CD4-positive, alpha-beta memory T cell (primary cell): ENCODE data around the gene RING1. TPM values are rescaled to one million over a fixed set of nuclear protein-coding genes. Genes with fewer than 3 reads are reported as not detected.

Experiments used
- CTCF ChIA-PET: fragments of 350-600 bp; sonication (Branson Sonifier 250); formaldehyde crosslinking; loops from one replicate; lab custom pipeline; 2021; ENCODE audit warnings: inconsistent platforms; ENCODE audit not compliant: partially characterized antibody; lab: Charles Lee
- POLR2A ChIA-PET: fragments of 350-600 bp; sonication (Branson Sonifier 250); formaldehyde crosslinking; loops from one replicate; lab custom pipeline; 2021; ENCODE audit not compliant: partially characterized antibody; lab: Charles Lee
- DNase-seq, 5 donors: peaks; one replicate each; pipeline versions ENCODE4 v3.0.0 to v3.0.0-alpha.2; 2020 to 2022; ENCODE audit warnings: mixed read lengths in 1 of 5
- H3K27ac ChIP-seq: one replicate; pipeline ENCODE4 v1.7.0; 2013; ENCODE audit warnings: low read depth, low read length
- H3K27me3 ChIP-seq: 2 replicates; pipeline ENCODE4 v1.7.0; 2013; ENCODE audit warnings: mild to moderate bottlenecking, low read length, moderate library complexity; ENCODE audit not compliant: insufficient read depth
- H3K36me3 ChIP-seq: 2 replicates; pipeline ENCODE4 v1.7.0; 2013; ENCODE audit warnings: mild to moderate bottlenecking, low read length, moderate library complexity; ENCODE audit not compliant: insufficient read depth
- H3K4me1 ChIP-seq: 2 replicates; pipeline ENCODE4 v1.7.0; 2013; ENCODE audit warnings: mild to moderate bottlenecking, low read length, moderate library complexity; ENCODE audit not compliant: insufficient read depth
- H3K4me3 ChIP-seq, 2 donors: one replicate each; pipeline ENCODE4 v1.7.0; 2013; ENCODE audit warnings: low read length in 2 of 2, mild to moderate bottlenecking in 1 of 2
- H3K9me3 ChIP-seq, 2 donors: one replicate each; pipeline ENCODE4 v1.7.0; 2013; ENCODE audit warnings: low read length in 2 of 2, control low read depth in 1 of 2; ENCODE audit not compliant: control insufficient read depth in 1 of 2
- H3K27ac Mint-ChIP-seq, 7 donors: one replicate each; pipeline ENCODE4 v1.8.0; 2020 to 2021; ENCODE audit warnings: mixed read lengths in 7 of 7, mild to moderate bottlenecking in 6 of 7, inconsistent platforms in 3 of 7, moderate library complexity in 3 of 7
- H3K27me3 Mint-ChIP-seq, 2 donors: one replicate each; pipeline ENCODE4 v1.8.0; 2020 to 2021; ENCODE audit warnings: mixed read lengths in 2 of 2
- H3K36me3 Mint-ChIP-seq, 2 donors: one replicate each; pipeline ENCODE4 v1.8.0; 2020 to 2021; ENCODE audit warnings: mixed read lengths in 2 of 2, inconsistent platforms in 1 of 2, mild to moderate bottlenecking in 1 of 2
- H3K4me1 Mint-ChIP-seq, 4 donors: one replicate each; pipeline ENCODE4 v1.8.0; 2020 to 2021; ENCODE audit warnings: mixed read lengths in 4 of 4, mild to moderate bottlenecking in 1 of 4
- H3K4me3 Mint-ChIP-seq, 8 donors: one replicate each; pipeline ENCODE4 v1.8.0; 2020 to 2021; ENCODE audit warnings: mixed read lengths in 8 of 8, mild to moderate bottlenecking in 7 of 8, moderate library complexity in 6 of 8, inconsistent platforms in 3 of 8
- H3K9me3 Mint-ChIP-seq, 8 donors: one replicate each; pipeline ENCODE4 v1.8.0; 2020 to 2021; ENCODE audit warnings: mixed read lengths in 8 of 8, mild to moderate bottlenecking in 5 of 8, inconsistent platforms in 3 of 8, moderate library complexity in 1 of 8
- intact Hi-C: fragments of 100-400 bp; cut with micrococcal nuclease; formaldehyde crosslinking; loops from one replicate; pipeline ENCODE4 v1.15.1; 2023
- polyA plus RNA-seq, 2 donors: library from polyadenylated mRNA; unstranded; fragments of 300-500 nt; fragmentation: Illumina TruSeq; gene quantifications; one replicate each; pipeline ENCODE4 v1.2.3, GENCODE V29; 2021
- total RNA-seq, 2 experiments: library from RNA; stranded (reverse); gene quantifications; one replicate each; pipeline ENCODE4 v1.2.3, GENCODE V29; 2021

The RING1 gene
- total and polyA plus RNA-seq, 4 experiments from 2014 or later, result 3.4 to 38.4 (median 22.3) TPM

DNA sequence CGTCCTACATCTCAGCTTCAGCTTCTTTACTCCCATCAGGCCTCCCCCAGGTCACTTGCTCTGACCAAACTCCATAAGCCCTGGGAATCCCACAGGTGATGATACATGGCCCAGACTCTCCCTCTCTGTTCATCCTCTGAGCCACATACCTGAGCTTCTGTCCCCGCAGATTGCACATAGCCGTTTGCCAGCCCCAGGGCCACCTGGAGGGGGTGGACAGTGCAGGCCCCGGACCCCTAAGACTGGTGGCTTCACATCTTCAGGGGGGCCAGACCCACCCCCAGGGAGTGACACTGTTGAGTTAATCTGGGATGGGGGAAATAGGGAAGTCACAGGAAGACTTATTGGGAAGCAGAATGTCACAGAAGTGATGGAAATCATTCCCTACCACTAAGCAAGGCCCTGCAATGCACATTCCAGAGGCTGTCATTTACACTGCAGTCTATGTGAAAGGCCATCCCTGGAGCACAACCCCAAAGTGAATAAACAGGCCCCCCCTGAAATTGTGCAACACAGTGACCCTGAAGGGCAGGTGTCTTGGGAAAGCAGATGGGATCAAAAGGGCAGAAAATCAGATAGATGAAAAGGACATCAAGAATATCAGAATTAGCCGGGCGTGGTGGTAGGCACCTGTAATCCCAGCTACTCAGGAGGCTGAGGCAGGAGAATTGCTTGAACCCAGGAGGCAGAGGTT is 10.0 kb upstream of the RING1 start:
- intact Hi-C loops, result no loop called here
- peak in 1 of 5 donors; percentile 35 for DNase-seq
- no peaks in the 10 kb centered on the region for H3K27me3 Mint-ChIP-seq
- H3K4me3 Mint-ChIP-seq, result peak overlapping the region; percentile 78 to 99 (median 84)
- ChIA-PET POLR2A (interaction anchor here (1.2 to 4.2 kb wide), 8 partner anchors 11 to 226 kb away, joined by 3 to 44 read pairs (median 7); partner anchors contain the start of genes RGL2, RING1, RPS18 and VPS52), CTCF (interaction anchor here (0.7 to 4.6 kb wide), 9 partner anchors 10 to 183 kb away, joined by 3 to 55 read pairs (median 5); partner anchors contain the start of genes PFDN6, RING1 and WDR46)
- Histone ChIP-seq H3K9me3 (no peaks in the 10 kb centered on the region), H3K36me3 (peaks cover 46% of the 10 kb centered on the region), H3K27me3 (no peaks in the 10 kb centered on the region), H3K4me1 (peaks cover 48% of the 10 kb centered on the region), H3K4me3 (no peak overlapping the region), H3K27ac (no peak overlapping the region)
- peaks cover 0 to 2% (median 0%) of the 10 kb centered on the region in 8 donors for H3K9me3 Mint-ChIP-seq
- peaks cover 32 to 68% (median 48%) of the 10 kb centered on the region in 4 donors for H3K4me1 Mint-ChIP-seq
- peaks cover 57 to 72% of the 10 kb centered on the region in 2 donors for H3K36me3 Mint-ChIP-seq
- H3K27ac Mint-ChIP-seq, result peak overlapping the region; percentile 68 to 96 (median 87)

DNA sequence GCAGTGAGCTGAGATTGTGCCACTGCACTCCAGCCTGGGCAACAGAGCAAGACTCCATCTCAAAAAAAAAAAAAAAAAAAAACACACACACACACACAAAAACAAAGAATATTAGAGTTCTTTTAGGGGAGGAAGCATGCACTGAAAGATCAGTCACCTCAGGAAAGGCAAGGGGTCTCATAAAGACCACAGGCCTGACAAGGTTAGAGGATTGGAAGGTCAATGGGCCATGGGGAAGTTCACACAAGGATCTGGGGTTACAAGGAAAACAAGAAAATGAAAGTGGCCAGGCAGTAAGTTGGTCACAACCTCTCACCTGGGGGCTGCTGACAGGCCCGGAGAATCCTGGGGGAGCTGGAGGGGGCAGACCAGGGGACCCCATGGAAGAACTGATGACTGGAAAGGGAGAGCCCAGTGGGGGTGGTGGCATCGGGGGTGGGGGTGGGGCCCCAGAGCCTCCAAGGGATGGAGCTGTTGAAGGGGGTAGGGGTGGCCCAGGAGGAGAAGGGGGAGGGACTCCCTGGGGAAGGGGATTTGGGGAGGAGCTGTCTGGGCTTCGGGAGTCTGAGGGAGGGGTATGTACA is 9.4 kb upstream of the RING1 start:
- Mint-ChIP-seq H3K4me1 (peaks cover 36 to 68% (median 53%) of the 10 kb centered on the region in 4 donors), H3K27ac (peak overlapping the region; percentile 89 to 96 (median 93)), H3K27me3 (no peaks in the 10 kb centered on the region), H3K36me3 (peaks cover 53 to 70% of the 10 kb centered on the region in 2 donors), H3K4me3 (peak overlapping the region; percentile 81 to 99 (median 98)), H3K9me3 (peaks cover 0 to 2% (median 0%) of the 10 kb centered on the region in 8 donors)
- POLR2A ChIA-PET, result interaction anchor here (1.0 to 3.8 kb wide), 9 partner anchors 9 to 231 kb away, joined by 3 to 44 read pairs (median 5); partner anchors contain the start of genes RGL2, RING1, RPS18 and VPS52
- Histone ChIP-seq H3K27ac (peak overlapping the region; percentile 88), H3K4me1 (peaks cover 50% of the 10 kb centered on the region), H3K36me3 (peaks cover 46% of the 10 kb centered on the region), H3K4me3 (peak overlapping the region in 1 of 2 donors; percentile 99), H3K27me3 (no peaks in the 10 kb centered on the region), H3K9me3 (no peaks in the 10 kb centered on the region)
- peak in 1 of 5 donors; percentile 18 for DNase-seq
- CTCF ChIA-PET, result interaction anchor here (0.7 to 4.6 kb wide), 6 partner anchors 9 to 182 kb away, joined by 3 to 55 read pairs (median 7); partner anchors contain the start of gene RING1
- intact Hi-C loops, result no loop called here

DNA sequence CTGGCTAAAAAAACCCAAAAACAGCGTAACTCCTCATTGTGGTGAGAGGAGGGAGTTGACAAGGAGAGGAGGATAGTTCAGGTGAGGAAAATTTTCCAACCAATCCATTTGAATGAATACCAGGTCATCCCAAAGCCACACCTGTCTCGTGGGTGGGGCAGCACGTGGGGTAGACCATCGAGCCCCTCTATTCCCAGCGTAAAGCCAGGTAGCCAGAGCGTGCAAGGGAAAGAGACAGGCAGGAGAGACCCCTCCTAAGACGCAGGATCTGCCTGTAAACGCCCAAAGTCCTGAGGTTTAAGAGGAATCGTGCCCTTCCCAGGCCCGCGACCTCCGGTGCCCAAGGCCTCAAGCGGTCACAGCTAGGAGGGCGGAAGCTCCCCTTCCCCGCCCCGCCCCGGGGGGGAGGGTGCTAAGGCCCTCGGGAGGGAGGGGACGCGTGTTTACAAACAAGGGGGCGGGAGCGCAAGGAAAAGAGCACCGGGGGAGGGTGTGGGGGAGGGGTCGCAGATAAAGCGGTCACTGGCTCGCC is 8.5 kb upstream of the RING1 start:
- H3K27ac Mint-ChIP-seq, result peak overlapping the region; percentile 79 to 96 (median 90)
- H3K36me3 Mint-ChIP-seq, result peaks cover 47 to 67% of the 10 kb centered on the region in 2 donors
- no peaks in the 10 kb centered on the region for H3K27me3 Mint-ChIP-seq
- Histone ChIP-seq H3K4me3 (peak overlapping the region; percentile 25 to 99), H3K27me3 (no peaks in the 10 kb centered on the region), H3K4me1 (peaks cover 55% of the 10 kb centered on the region), H3K9me3 (no peaks in the 10 kb centered on the region), H3K27ac (peak overlapping the region; percentile 88), H3K36me3 (peaks cover 38% of the 10 kb centered on the region)
- peak overlapping the region; percentile 81 to 99 (median 98) for H3K4me3 Mint-ChIP-seq
- ChIA-PET CTCF (interaction anchor here (0.8 to 4.6 kb wide), 4 partner anchors 9 to 49 kb away, joined by 4 to 55 read pairs (median 14); partner anchors contain the start of gene RING1), POLR2A (interaction anchor here (0.6 to 3.8 kb wide), 16 partner anchors 9 to 512 kb away, joined by 3 to 44 read pairs (median 4); partner anchors contain the start of genes B3GALT4, ITPR3, PFDN6 and RGL2)
- peaks cover 39 to 75% (median 58%) of the 10 kb centered on the region in 4 donors for H3K4me1 Mint-ChIP-seq
- intact Hi-C loops, result loop anchor here (1.0 to 10.0 kb wide), 15 partner anchors 9 to 1535 kb away; partner anchors contain the start of genes BRD2, C6orf47, CSNK2B and CUTA
- DNase-seq, result peak in 2 of 5 donors; percentile 69 to 79
- H3K9me3 Mint-ChIP-seq, result peaks cover 0 to 2% (median 0%) of the 10 kb centered on the region in 8 donors

DNA sequence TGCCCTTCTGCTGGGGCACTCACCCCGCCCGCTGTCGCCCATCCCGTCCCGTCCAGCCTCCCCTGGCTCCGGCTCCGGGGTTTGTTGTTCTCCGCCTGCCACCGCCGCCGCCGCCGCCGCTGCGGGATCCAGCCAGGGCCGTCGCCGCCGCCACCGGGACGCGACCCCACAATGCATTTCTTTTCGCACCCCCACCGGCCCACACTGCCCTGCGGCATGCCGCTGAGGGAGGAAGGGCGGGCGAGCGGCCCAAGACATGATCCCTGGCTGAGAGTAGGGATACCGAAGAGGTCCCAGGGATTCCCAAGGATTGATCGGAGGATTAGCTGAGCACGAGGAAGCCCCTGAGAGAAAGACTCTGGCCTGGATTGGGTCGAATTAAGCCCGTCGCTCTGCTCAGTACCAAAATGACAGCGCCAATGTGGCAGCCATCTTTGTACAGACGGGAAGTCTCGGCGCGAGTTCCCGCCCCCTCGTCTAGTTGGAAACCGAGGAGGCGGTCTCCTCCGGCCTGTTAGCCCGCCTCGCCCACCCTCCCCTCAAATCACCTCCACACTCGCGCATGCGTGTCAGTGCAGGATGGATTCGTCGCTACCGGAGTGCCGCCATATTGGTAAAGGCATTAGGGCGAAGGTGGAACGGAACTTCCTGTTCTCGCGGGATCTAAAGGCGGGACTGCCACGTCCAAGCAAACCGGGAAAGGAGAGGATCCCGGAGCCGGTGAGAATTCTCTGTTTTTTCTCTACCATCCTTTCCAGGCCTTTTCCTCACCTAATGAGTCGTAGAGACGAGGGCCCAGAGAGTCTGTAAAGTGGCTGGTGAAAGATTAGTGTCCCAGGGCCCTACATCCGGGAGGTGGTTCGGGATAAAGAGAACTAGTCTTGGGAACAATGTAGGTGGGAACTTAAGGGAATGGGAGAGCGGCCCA is 7.8 kb upstream of the RING1 start, which contains the start of the genes RXRB and SLC39A7:
Gene RXRB (minus strand): TSS at position 447 of the 928 bp plus-strand sequence. CDS start 189 bp downstream, at position 258.
Gene SLC39A7 (plus strand): TSS at position 649 of the 928 bp plus-strand sequence. CDS start 379 bp downstream, outside the sequence.
- intact Hi-C loops, result loop anchor here (1.0 to 10.0 kb wide), 15 partner anchors 8 to 1536 kb away; partner anchors contain the start of genes BRD2, C6orf47, CSNK2B and CUTA
- Histone ChIP-seq H3K36me3 (peaks cover 31% of the 10 kb centered on the region), H3K4me1 (peaks cover 62% of the 10 kb centered on the region), H3K27me3 (no peaks in the 10 kb centered on the region), H3K4me3 (peak within 1 kb of the TSS; percentile 99), H3K9me3 (no peaks in the 10 kb centered on the region), H3K27ac (peak within 1 kb of the TSS; percentile 88)
- Mint-ChIP-seq H3K36me3 (peaks cover 39 to 65% of the 10 kb centered on the region in 2 donors), H3K27me3 (no peaks in the 10 kb centered on the region), H3K4me3 (peak within 1 kb of the TSS; percentile 98 to 100 (median 99)), H3K27ac (peak within 1 kb of the TSS; percentile 96 to 99 (median 98)), H3K4me1 (peaks cover 45 to 82% (median 64%) of the 10 kb centered on the region in 4 donors), H3K9me3 (peaks cover 0 to 2% (median 0%) of the 10 kb centered on the region in 8 donors)
- POLR2A ChIA-PET, result interaction anchor here (0.6 to 3.8 kb wide), 15 partner anchors 8 to 421 kb away, joined by 3 to 44 read pairs (median 4); partner anchors contain the start of genes B3GALT4, ITPR3, PFDN6 and RGL2
- peak; percentile 95 to 99 (median 98) for DNase-seq
- CTCF ChIA-PET, result interaction anchor here (1.4 to 4.6 kb wide), 3 partner anchors 8 to 49 kb away, joined by 4 to 55 read pairs (median 25); partner anchors contain the start of gene RING1

DNA sequence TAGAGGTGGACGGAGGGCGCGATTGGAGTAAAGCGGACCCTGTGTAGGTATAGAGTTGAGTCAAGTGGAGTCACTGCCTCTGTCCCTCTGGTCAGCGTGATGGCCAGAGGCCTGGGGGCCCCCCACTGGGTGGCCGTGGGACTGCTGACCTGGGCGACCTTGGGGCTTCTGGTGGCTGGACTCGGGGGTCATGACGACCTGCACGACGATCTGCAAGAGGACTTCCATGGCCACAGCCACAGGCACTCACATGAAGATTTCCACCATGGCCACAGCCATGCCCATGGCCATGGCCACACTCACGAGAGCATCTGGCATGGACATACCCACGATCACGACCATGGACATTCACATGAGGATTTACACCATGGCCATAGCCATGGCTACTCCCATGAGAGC is 7.2 kb upstream of the RING1 start:
- Mint-ChIP-seq H3K27ac (peak overlapping the region; percentile 96 to 99 (median 98)), H3K4me3 (peak overlapping the region; percentile 98 to 100 (median 99)), H3K4me1 (peaks cover 46 to 89% (median 69%) of the 10 kb centered on the region in 4 donors), H3K36me3 (peaks cover 33 to 63% of the 10 kb centered on the region in 2 donors), H3K27me3 (no peaks in the 10 kb centered on the region), H3K9me3 (peaks cover 0 to 2% (median 0%) of the 10 kb centered on the region in 8 donors)
- Histone ChIP-seq H3K9me3 (no peaks in the 10 kb centered on the region), H3K4me1 (peaks cover 65% of the 10 kb centered on the region), H3K27ac (peak overlapping the region; percentile 88), H3K4me3 (peak overlapping the region; percentile 99), H3K36me3 (peaks cover 24% of the 10 kb centered on the region), H3K27me3 (no peaks in the 10 kb centered on the region)
- intact Hi-C loops, result loop anchor here (2.0 to 10.0 kb wide), 6 partner anchors 82 to 1536 kb away; partner anchors contain the start of genes C6orf47, CSNK2B, CUTA and GPANK1
- ChIA-PET CTCF (no interaction called here), POLR2A (interaction anchor here (1.0 to 1.2 kb wide), 2 partner anchors 50 to 88 kb away, joined by 3 read pairs; partner anchors contain the start of genes PFDN6 and WDR46)
- DNase-seq, result no peak
